Peyer's patch (tissue), 4 donors: ENCODE results near the gene DPH2.

ENCODE experiments used
- CTCF ChIP-seq, 6 experiments: fragments of 450-650 bp in 4 of 6; fragments of 200-600 bp in 2 of 6; sonication (generic) in 1 of 6; IDR thresholded peaks; one replicate each; pipeline ENCODE4 v1.5.1; 2017 to 2019; ENCODE audit warnings: antibody characterized with exemption in 6 of 6, mild to moderate bottlenecking in 3 of 6, moderate library complexity in 1 of 6
- POLR2A ChIP-seq, 2 donors: fragments of 450-650 bp; IDR thresholded peaks; one replicate each; pipeline ENCODE4 v1.5.1; 2017; ENCODE audit warnings: antibody characterized with exemption in 2 of 2, mild to moderate bottlenecking in 2 of 2, moderate library complexity in 2 of 2

- TF ChIP-seq CTCF (IDR thresholded peaks at IDR 0.05) (no peak), POLR2A (IDR thresholded peaks at IDR 0.05) (no peak)
Measured at GRCh38 chr1:43947874-43948437, 21.9 kb upstream of the DPH2 start.
